Mesothelial cell of epicardium (in vitro differentiated cells): Measurements from ENCODE around the gene CIB4. TPM values are rescaled to one million over a fixed set of nuclear protein-coding genes. Genes with fewer than 3 reads are reported as not detected.
A peak's percentile ranks its signal among the peaks of the same experiment; 100 is the strongest.

ENCODE experiments used
- DNase-seq, 2 experiments: peaks; one replicate each; pipeline ENCODE4 v3.0.0; 2021; ENCODE audit warnings: low spot score in 2 of 2; ENCODE audit not compliant: unreplicated experiment in 2 of 2
- H3K27ac Mint-ChIP-seq: 2 replicates; pipeline ENCODE4 v1.8.0; 2021; ENCODE audit warnings: mixed read lengths
- H3K27me3 Mint-ChIP-seq: 2 replicates; pipeline ENCODE4 v1.8.0; 2021; ENCODE audit warnings: low read depth, mixed read lengths
- H3K36me3 Mint-ChIP-seq: 2 replicates; pipeline ENCODE4 v1.8.0; 2021; ENCODE audit warnings: mixed read lengths
- H3K4me1 Mint-ChIP-seq: 2 replicates; pipeline ENCODE4 v1.8.0; 2021; ENCODE audit warnings: mixed read lengths
- H3K4me3 Mint-ChIP-seq: 2 replicates; pipeline ENCODE4 v1.8.0; 2021; ENCODE audit warnings: mild to moderate bottlenecking, moderate library complexity, mixed read lengths
- H3K9me3 Mint-ChIP-seq: 2 replicates; pipeline ENCODE4 v1.8.0; 2021; ENCODE audit warnings: mixed read lengths
- CTCF ChIP-seq: fragments of 200-600 bp; sonication (generic); IDR thresholded peaks from one replicate; pipeline ENCODE4 v1.5.0; 2021; ENCODE audit warnings: antibody characterized with exemption; ENCODE audit not compliant: unreplicated experiment
- total RNA-seq: library from RNA; stranded (reverse); gene quantifications from 3 replicates; pipeline ENCODE4 v1.2.1, GENCODE V29; 2021

Gene CIB4
- total RNA-seq, 1 donor from 2014 or later = not detected

- Mint-ChIP-seq H3K27me3 (peaks cover 56% of the 10 kb centered on the region), H3K36me3 (no peaks in the 10 kb centered on the region), H3K9me3 (no peaks in the 10 kb centered on the region), H3K4me3 (no peak overlapping the region), H3K4me1 (no peaks in the 10 kb centered on the region), H3K27ac (no peak overlapping the region)
- TF ChIP-seq CTCF = no peak
- no peak for DNase-seq
These were observed 80.3 kb downstream of the CIB4 start for GRCh38 chr2:26560892-26561291.

- peaks cover 52% of the 10 kb centered on the region for H3K27me3 Mint-ChIP-seq
These were observed 81.6 kb downstream of the CIB4 start for GRCh38 chr2:26559556-26559955.

GRCh38 chr2:26559044-26559405 is 82.1 kb downstream of the CIB4 start:
- no peak for TF ChIP-seq CTCF
- no peak overlapping the region for H3K27ac Mint-ChIP-seq
- H3K36me3 Mint-ChIP-seq = no peaks in the 10 kb centered on the region
- H3K27me3 Mint-ChIP-seq = peaks cover 50% of the 10 kb centered on the region
- H3K4me1 Mint-ChIP-seq = no peaks in the 10 kb centered on the region
- H3K4me3 Mint-ChIP-seq = no peak overlapping the region
- peak in 1 of 2 experiments; percentile 9 for DNase-seq
- no peaks in the 10 kb centered on the region for H3K9me3 Mint-ChIP-seq

More at GRCh38 chr2:26559556-26559955, 81.6 kb downstream of the CIB4 start:
- Mint-ChIP-seq H3K9me3 (no peaks in the 10 kb centered on the region), H3K4me1 (no peaks in the 10 kb centered on the region), H3K36me3 (no peaks in the 10 kb centered on the region), H3K4me3 (no peak overlapping the region), H3K27ac (no peak overlapping the region)
- peak in 1 of 2 experiments; percentile 12 for DNase-seq
- no peak for TF ChIP-seq CTCF

- no peaks in the 10 kb centered on the region for H3K4me1 Mint-ChIP-seq
These were observed 82.7 kb downstream of the CIB4 start for GRCh38 chr2:26558271-26559043.

GRCh38 chr2:26557244-26557925 is 83.8 kb downstream of the CIB4 start:
- TF ChIP-seq CTCF = no peak
- Mint-ChIP-seq H3K9me3 (no peaks in the 10 kb centered on the region), H3K36me3 (no peaks in the 10 kb centered on the region), H3K4me3 (no peak overlapping the region), H3K27me3 (peaks cover 42% of the 10 kb centered on the region), H3K27ac (no peak overlapping the region), H3K4me1 (no peaks in the 10 kb centered on the region)
- DNase-seq = peak in 1 of 2 experiments; percentile 8

More at GRCh38 chr2:26558271-26559043, 82.7 kb downstream of the CIB4 start:
- DNase-seq = peak in 1 of 2 experiments; percentile 18
- Mint-ChIP-seq H3K36me3 (no peaks in the 10 kb centered on the region), H3K27me3 (peaks cover 45% of the 10 kb centered on the region), H3K9me3 (no peaks in the 10 kb centered on the region), H3K4me3 (no peak overlapping the region), H3K27ac (no peak overlapping the region)
- TF ChIP-seq CTCF = no peak
